DOHH2 (cell line): ENCODE results near the gene GNAO1.

Experiments
- H3F3A ChIP-seq: fragments of 200-600 bp; sonication (generic), shearing (Covaris generic); 2 replicates; pipeline ENCODE4 v1.6.0; 2016; ENCODE audit warnings: antibody characterized with exemption, mild to moderate bottlenecking; ENCODE audit not compliant: control insufficient read depth, insufficient read depth
- H3K27ac ChIP-seq: fragments of 200-600 bp; sonication (generic); 2 replicates; pipeline ENCODE4 v1.5.1; 2014; ENCODE audit warnings: low read depth, mild to moderate bottlenecking, low read length, moderate library complexity
- H3K27me3 ChIP-seq: fragments of 200-600 bp; sonication (generic); 2 replicates; pipeline ENCODE4 v1.6.1; 2014; ENCODE audit warnings: mild to moderate bottlenecking, low read length, mixed read lengths; ENCODE audit not compliant: control insufficient read depth
- H3K36me3 ChIP-seq: fragments of 200-600 bp; sonication (generic); 2 replicates; pipeline ENCODE4 v1.6.1; 2014; ENCODE audit warnings: mild to moderate bottlenecking, low read length, moderate library complexity, mixed read lengths; ENCODE audit not compliant: control insufficient read depth
- H3K4me1 ChIP-seq: fragments of 200-600 bp; sonication (generic); 2 replicates; pipeline ENCODE4 v1.6.1; 2014; ENCODE audit warnings: mild to moderate bottlenecking, low read length, mixed read lengths; ENCODE audit not compliant: control insufficient read depth
- H3K4me2 ChIP-seq: fragments of 200-600 bp; sonication (generic); 2 replicates; pipeline ENCODE4 v1.6.0; 2014; ENCODE audit warnings: mild to moderate bottlenecking, low read length, moderate library complexity
- H3K4me3 ChIP-seq: fragments of 200-600 bp; sonication (generic); 2 replicates; pipeline ENCODE4 v1.5.1; 2014; ENCODE audit warnings: mild to moderate bottlenecking, low read length, mixed read lengths
- H3K79me2 ChIP-seq: fragments of 200-600 bp; sonication (generic); 2 replicates; pipeline ENCODE4 v1.6.1; 2014; ENCODE audit warnings: mild to moderate bottlenecking, low read length, mixed read lengths; ENCODE audit not compliant: control insufficient read depth
- H3K9me2 ChIP-seq: fragments of 200-600 bp; sonication (generic); replicated peaks from 2 replicates; pipeline ENCODE4 v1.6.1; 2014; ENCODE audit warnings: mild to moderate bottlenecking, low read length, mixed read lengths; ENCODE audit not compliant: control insufficient read depth
- H3K9me3 ChIP-seq: fragments of 200-600 bp; sonication (generic); 2 replicates; pipeline ENCODE4 v1.6.1; 2014; ENCODE audit warnings: antibody characterized with exemption, low read length, mixed read lengths; ENCODE audit not compliant: control insufficient read depth, insufficient read depth
- H4K20me1 ChIP-seq: fragments of 200-600 bp; sonication (generic); 2 replicates; pipeline ENCODE4 v1.6.0; 2014; ENCODE audit warnings: low read depth, mild to moderate bottlenecking, antibody characterized with exemption, low read length, moderate library complexity; ENCODE audit not compliant: control insufficient read depth, insufficient read depth
- CTCF ChIP-seq: fragments of 200-600 bp; sonication (generic); IDR thresholded peaks from one replicate; pipeline ENCODE4 v1.5.1; 2014; ENCODE audit warnings: antibody characterized with exemption, mild to moderate bottlenecking, low read depth, low read length; ENCODE audit not compliant: poor library complexity, severe bottlenecking
- EZH2phosphoT487 ChIP-seq: fragments of 200-600 bp; sonication (generic); IDR thresholded peaks from 2 replicates; pipeline ENCODE4 v1.6.1; 2017; ENCODE audit warnings: borderline replicate concordance, mild to moderate bottlenecking, antibody characterized with exemption, low read length, moderate library complexity, mixed read lengths

Gene GNAO1

DNA sequence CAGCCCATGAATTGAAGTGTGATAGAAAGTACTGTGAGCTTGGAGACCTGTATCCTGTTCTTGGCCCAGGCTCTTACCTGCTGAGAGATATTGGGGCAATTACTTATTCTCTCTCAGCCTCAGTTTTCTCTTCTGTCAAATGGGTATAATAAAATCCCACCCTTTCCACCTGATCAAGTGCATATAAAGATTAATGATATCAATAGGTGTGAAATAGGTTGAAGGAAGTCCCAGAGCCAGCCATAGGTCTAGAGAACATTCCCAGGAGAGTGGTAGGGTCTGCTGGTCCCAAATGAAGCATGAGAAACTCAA lies 81.2 kb downstream of the GNAO1 start:
- Histone ChIP-seq H3K4me3 (no peak overlapping the region), H3K27me3 (no peaks in the 10 kb centered on the region), H3K79me2 (no peaks in the 10 kb centered on the region), H3K27ac (no peak overlapping the region), H3K4me1 (no peaks in the 10 kb centered on the region), H3K4me2 (no peak overlapping the region), H3K36me3 (no peaks in the 10 kb centered on the region), H3K9me2 (no peaks in the 10 kb centered on the region), H3K9me3 (no peaks in the 10 kb centered on the region; the same call in 1 of the 2 replicates), H4K20me1 (no peaks in the 10 kb centered on the region), H3F3A (no peaks in the 10 kb centered on the region)
- TF ChIP-seq EZH2phosphoT487: no peak
- no peak for TF ChIP-seq CTCF

DNA sequence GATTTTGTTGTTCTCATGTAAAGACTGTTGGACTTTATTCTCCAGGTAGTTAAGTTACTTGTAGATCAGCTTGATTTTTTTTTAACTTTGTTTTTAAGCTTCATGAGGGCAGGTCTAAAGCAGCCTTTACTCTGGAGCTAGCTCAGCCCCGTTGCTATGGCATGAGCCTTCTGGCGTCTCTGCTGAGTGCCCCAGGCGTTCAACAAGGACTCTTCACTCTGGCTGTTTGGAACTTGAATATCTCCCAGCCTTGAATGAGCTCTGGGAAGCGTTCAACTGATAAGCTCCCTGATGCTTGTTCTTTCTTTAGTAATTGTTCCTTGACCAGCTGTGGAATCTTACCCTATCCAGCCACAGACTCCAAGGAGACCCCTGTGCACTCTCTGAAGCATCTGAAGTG lies 82.3 kb downstream of the GNAO1 start:
- Histone ChIP-seq H3K36me3 (no peaks in the 10 kb centered on the region), H3K27ac (no peak overlapping the region), H3K4me3 (no peak overlapping the region), H3K27me3 (no peaks in the 10 kb centered on the region), H3K4me2 (no peak overlapping the region), H3K9me3 (no peaks in the 10 kb centered on the region; the same call in 1 of the 2 replicates), H3K4me1 (no peaks in the 10 kb centered on the region), H3K9me2 (no peaks in the 10 kb centered on the region), H3K79me2 (no peaks in the 10 kb centered on the region), H3F3A (no peaks in the 10 kb centered on the region), H4K20me1 (no peaks in the 10 kb centered on the region)
- no peak for TF ChIP-seq EZH2phosphoT487
- TF ChIP-seq CTCF: no peak

DNA sequence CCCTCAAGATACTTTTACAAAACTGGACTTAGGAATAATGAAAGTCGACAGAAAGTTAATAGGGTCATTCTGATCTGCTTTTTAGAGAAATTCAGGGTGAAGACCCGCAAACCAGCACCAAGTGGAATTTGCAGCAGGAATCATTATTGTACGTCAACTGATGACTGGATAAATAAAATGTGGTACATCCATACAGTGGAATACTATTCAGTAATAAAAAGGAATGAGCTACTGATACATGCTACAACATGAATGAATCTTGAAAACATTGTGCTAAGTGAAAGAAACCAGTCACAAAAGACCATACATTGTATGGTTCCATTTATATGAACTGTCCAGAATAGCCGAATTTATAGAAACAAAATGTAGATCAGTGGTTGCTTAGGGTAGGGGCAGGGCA lies 83.1 kb downstream of the GNAO1 start:
- Histone ChIP-seq H3K79me2 (no peaks in the 10 kb centered on the region), H4K20me1 (no peaks in the 10 kb centered on the region), H3K27me3 (no peaks in the 10 kb centered on the region), H3K27ac (no peak overlapping the region), H3F3A (no peaks in the 10 kb centered on the region), H3K4me3 (no peak overlapping the region), H3K4me2 (no peak overlapping the region), H3K36me3 (no peaks in the 10 kb centered on the region), H3K4me1 (no peaks in the 10 kb centered on the region), H3K9me2 (no peaks in the 10 kb centered on the region), H3K9me3 (no peaks in the 10 kb centered on the region; the same call in 1 of the 2 replicates)
- TF ChIP-seq EZH2phosphoT487 (no peak), CTCF (no peak)

DNA sequence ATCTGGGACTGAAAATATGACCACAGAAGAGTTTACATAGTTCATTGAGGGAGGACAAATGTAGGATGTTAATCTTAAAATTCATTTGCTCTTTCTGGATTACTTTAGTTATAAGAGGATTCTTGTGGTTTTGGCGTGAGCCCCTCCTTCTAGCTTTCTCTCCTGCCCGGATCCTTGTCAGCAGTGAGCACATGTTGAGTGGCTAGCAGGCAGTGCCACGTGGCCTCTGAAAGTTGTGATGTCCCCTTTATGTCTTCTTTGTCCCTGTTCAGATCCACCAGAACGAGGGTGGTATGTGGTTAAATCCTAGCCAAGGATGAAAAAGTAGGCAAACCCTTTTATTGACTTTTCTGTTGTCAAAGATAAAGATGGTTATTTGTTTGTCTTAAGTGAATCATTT lies 83.8 kb downstream of the GNAO1 start:
- H3F3A ChIP-seq: no peaks in the 10 kb centered on the region
- no peaks in the 10 kb centered on the region for H3K36me3 ChIP-seq
- no peaks in the 10 kb centered on the region for H4K20me1 ChIP-seq
- no peaks in the 10 kb centered on the region for H3K27me3 ChIP-seq
- no peak overlapping the region for H3K4me3 ChIP-seq
- H3K27ac ChIP-seq: no peak overlapping the region
- no peak for TF ChIP-seq EZH2phosphoT487
- no peak for TF ChIP-seq CTCF
- no peaks in the 10 kb centered on the region for H3K79me2 ChIP-seq
- H3K4me1 ChIP-seq: no peaks in the 10 kb centered on the region
- H3K4me2 ChIP-seq: no peak overlapping the region
- H3K9me2 ChIP-seq: no peaks in the 10 kb centered on the region
- H3K9me3 ChIP-seq: no peaks in the 10 kb centered on the region; the same call in 1 of the 2 replicates
